Fibroblast of mammary gland (primary cell): ENCODE results near the gene NOXO1.

Experiments
- DNase-seq: peaks from one replicate; pipeline ENCODE4 v3.0.0-alpha.2; 2010; ENCODE audit warnings: low read depth
- H3K4me3 ChIP-seq: 2 replicates; pipeline ENCODE4 v1.5.1; 2011; ENCODE audit warnings: low read depth, mild to moderate bottlenecking, low read length, moderate library complexity; ENCODE audit not compliant: control insufficient read depth
- TF ChIP-seq, protein P1 (sequence below): conservative IDR thresholded peaks from 2 replicates; pipeline ENCODE4 v1.5.1; 2011; ENCODE audit warnings: low read depth, low read length, inconsistent platforms; ENCODE audit not compliant: control insufficient read depth, insufficient read depth

Gene NOXO1

GRCh38 chr16:2001456-2002355, 20.4 kb upstream of the NOXO1 start:
- TF ChIP-seq, protein P1, sequence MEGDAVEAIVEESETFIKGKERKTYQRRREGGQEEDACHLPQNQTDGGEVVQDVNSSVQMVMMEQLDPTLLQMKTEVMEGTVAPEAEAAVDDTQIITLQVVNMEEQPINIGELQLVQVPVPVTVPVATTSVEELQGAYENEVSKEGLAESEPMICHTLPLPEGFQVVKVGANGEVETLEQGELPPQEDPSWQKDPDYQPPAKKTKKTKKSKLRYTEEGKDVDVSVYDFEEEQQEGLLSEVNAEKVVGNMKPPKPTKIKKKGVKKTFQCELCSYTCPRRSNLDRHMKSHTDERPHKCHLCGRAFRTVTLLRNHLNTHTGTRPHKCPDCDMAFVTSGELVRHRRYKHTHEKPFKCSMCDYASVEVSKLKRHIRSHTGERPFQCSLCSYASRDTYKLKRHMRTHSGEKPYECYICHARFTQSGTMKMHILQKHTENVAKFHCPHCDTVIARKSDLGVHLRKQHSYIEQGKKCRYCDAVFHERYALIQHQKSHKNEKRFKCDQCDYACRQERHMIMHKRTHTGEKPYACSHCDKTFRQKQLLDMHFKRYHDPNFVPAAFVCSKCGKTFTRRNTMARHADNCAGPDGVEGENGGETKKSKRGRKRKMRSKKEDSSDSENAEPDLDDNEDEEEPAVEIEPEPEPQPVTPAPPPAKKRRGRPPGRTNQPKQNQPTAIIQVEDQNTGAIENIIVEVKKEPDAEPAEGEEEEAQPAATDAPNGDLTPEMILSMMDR: no peak
- no peak for DNase-seq
- H3K4me3 ChIP-seq: no peak overlapping the region

GRCh38 chr16:2001035-2001434, 19.8 kb upstream of the NOXO1 start:
- DNase-seq: no peak
- TF ChIP-seq, protein P1: no peak
- no peak overlapping the region for H3K4me3 ChIP-seq

GRCh38 chr16:1999866-2000514, 18.7 kb upstream of the NOXO1 start:
- DNase-seq: no peak
- TF ChIP-seq, protein P1: no peak
- no peak overlapping the region for H3K4me3 ChIP-seq

DNA sequence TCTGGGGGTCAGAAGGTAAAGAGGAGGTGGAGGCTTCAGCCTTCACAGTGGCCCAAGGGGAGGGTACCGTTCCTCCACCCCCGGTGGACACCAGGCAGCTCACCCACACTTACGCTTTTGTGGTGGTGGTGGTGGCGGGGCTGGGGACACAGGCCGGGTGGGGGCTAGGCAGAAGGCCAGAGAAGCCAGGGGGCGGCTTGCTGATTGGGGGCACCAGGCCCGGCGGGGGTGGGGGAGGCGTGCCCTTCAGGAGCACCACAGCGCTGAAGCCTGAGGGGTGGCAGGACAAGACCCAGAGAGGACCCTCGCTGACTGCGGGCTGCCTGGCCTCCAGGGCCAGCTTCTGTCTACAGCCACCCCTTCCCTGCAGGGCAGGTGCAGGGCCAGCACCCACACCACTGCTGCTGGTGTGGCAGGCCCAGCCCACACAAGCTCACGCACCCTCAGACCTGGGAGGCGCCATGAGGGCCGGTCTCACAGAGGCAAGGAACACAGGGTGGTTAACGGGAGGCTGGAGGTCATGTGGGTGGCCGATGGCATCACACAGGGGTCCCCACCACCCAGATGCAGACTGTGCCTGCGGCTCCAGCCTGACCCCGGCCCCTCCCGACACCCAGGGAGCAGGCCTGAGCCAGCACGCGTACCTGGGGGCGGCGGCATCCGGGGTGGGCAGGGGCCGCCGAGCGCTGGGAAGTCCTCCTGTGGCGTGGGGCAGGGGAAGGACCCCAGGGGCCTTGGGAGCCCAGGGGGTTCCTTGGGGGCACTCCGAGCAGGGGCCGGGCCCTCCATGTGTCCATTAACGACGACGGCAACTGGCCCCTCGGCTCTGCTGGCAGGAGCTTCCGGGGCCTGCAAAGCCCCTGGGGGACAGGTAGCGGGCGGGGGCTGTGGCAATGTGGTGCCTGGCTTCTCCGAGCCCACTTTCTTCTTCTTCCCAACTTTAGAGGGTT, 17.9 kb upstream of the NOXO1 start:
- DNase-seq: no peak
- TF ChIP-seq, protein P1: no peak
- H3K4me3 ChIP-seq: no peak overlapping the region

- DNase-seq: no peak
- no peak overlapping the region for H3K4me3 ChIP-seq
- TF ChIP-seq, protein P1: no peak
Measured at GRCh38 chr16:1998360-1998835, 17.1 kb upstream of the NOXO1 start.
